ENCODE results near the gene ATF7IP2. TPM values are rescaled to one million over a fixed set of nuclear protein-coding genes. Genes with fewer than 3 reads are reported as not detected.
"Not testable (repeated sequence)": the region's sequence is repeated elsewhere in the genome, so short reads cannot be mapped to it uniquely, and the experiment has no call there.

Gene ATF7IP2
- total RNA-seq, 6 experiments from 2014 or later, result 13.0 to 42.8 (median 24.0) TPM

GRCh38 chr16:10466313-10466712 lies 80.5 kb downstream of the ATF7IP2 start:
- DNase-seq, result no peak
- 100% methylated on average over 1 of the region's 2 CpGs for WGBS (ENCODE audit: insufficient coverage, low coverage, low lambda C conversion rate, missing lambda C conversion rate)

GRCh38 chr16:10466861-10467260 lies 81.0 kb downstream of the ATF7IP2 start:
- Histone ChIP-seq H3K27me3 (no peaks in the 10 kb centered on the region), H3K9me3 (no peaks in the 10 kb centered on the region), H3K27ac (no peak overlapping the region), H3K4me3 (no peak overlapping the region), H3K36me3 (peaks cover 0 to 7% (median 0%) of the 10 kb centered on the region in 4 donors), H3K4me1 (no peaks in the 10 kb centered on the region)
- intact Hi-C loops (cut with DNase I), result no loop called here
- ATAC-seq, result no peak
- TF ChIP-seq CTCF (IDR thresholded peaks at IDR 0.05) (no peak), POLR2A (IDR thresholded peaks at IDR 0.05) (no peak)
- DNase-seq, result no peak

More at GRCh38 chr16:10466313-10466712, 80.5 kb downstream of the ATF7IP2 start:
- Histone ChIP-seq H3K36me3 (peaks cover 0 to 3% (median 0%) of the 10 kb centered on the region in 4 donors), H3K27ac (no peak overlapping the region), H3K4me1 (no peaks in the 10 kb centered on the region), H3K4me3 (no peak overlapping the region), H3K9me3 (no peaks in the 10 kb centered on the region), H3K27me3 (no peaks in the 10 kb centered on the region)
- TF ChIP-seq POLR2A (IDR thresholded peaks at IDR 0.05) (no peak), CTCF (IDR thresholded peaks at IDR 0.05) (no peak)
- intact Hi-C loops (cut with DNase I), result no loop called here
- no peak for ATAC-seq

GRCh38 chr16:10476636-10477035 lies 90.8 kb downstream of the ATF7IP2 start:
- H3K4me3 ChIP-seq; H3K27me3 ChIP-seq; intact Hi-C loops (cut with DNase I); H3K9me3 ChIP-seq; H3K4me1 ChIP-seq; H3K36me3 ChIP-seq; DNase-seq; ATAC-seq; H3K27ac ChIP-seq: not testable (repeated sequence)
- WGBS (ENCODE audit: insufficient coverage, low coverage, low lambda C conversion rate, missing lambda C conversion rate), result 100% methylated on average over 1 of the region's 1 CpG

- no peak for ATAC-seq
- Histone ChIP-seq H3K27ac (no peak overlapping the region), H3K27me3 (no peaks in the 10 kb centered on the region), H3K4me1 (peaks cover 0 to 1% (median 0%) of the 10 kb centered on the region in 4 donors), H3K4me3 (no peak overlapping the region), H3K36me3 (peaks cover 0 to 4% (median 1%) of the 10 kb centered on the region in 4 donors), H3K9me3 (no peaks in the 10 kb centered on the region)
- intact Hi-C loops (cut with DNase I), result no loop called here
- no peak for DNase-seq
- 90% methylated on average over 1 of the region's 2 CpGs for WGBS (ENCODE audit: insufficient coverage, low coverage, low lambda C conversion rate, missing lambda C conversion rate)
- TF ChIP-seq CTCF (IDR thresholded peaks at IDR 0.05), result no peak
- TF ChIP-seq POLR2A (IDR thresholded peaks at IDR 0.05), result no peak
Measured at GRCh38 chr16:10480151-10480550, 94.3 kb downstream of the ATF7IP2 start.

- Histone ChIP-seq H3K4me1 (peaks cover 0 to 1% (median 0%) of the 10 kb centered on the region in 4 donors), H3K9me3 (no peaks in the 10 kb centered on the region), H3K36me3 (peaks cover 0 to 4% (median under 1%) of the 10 kb centered on the region in 4 donors), H3K27ac (no peak overlapping the region), H3K27me3 (no peaks in the 10 kb centered on the region), H3K4me3 (no peak overlapping the region)
- DNase-seq (no peak), ATAC-seq (peak in 2 of 4 donors; percentile 27 to 31)
- 71% methylated on average over 1 of the region's 4 CpGs for WGBS (ENCODE audit: insufficient coverage, low coverage, low lambda C conversion rate, missing lambda C conversion rate)
- TF ChIP-seq POLR2A (IDR thresholded peaks at IDR 0.05) (no peak), CTCF (IDR thresholded peaks at IDR 0.05) (no peak)
- intact Hi-C loops (cut with DNase I), result no loop called here
Measured at GRCh38 chr16:10485159-10485558, 99.3 kb downstream of the ATF7IP2 start.
